ENCODE measurements around the gene RUNX3.

- TF ChIP-seq CTCF (optimal IDR thresholded peaks at IDR 0.05 in 1 of 3, IDR thresholded peaks at IDR 0.05 in 1 of 3, conservative IDR thresholded peaks at IDR 0.05 in 1 of 3; ENCODE audit: extremely low read depth in 1 of 3, insufficient read depth in 2 of 3, low read length in 3 of 3) (no peak), EZH2 (IDR thresholded peaks at IDR 0.05; ENCODE audit: low read length) (no peak)
These were observed 26.5 kb downstream of the RUNX3 start for GRCh38 chr1:24903560-24903954.

Measured in keratinocyte (primary cell).